SH-SY5Y (cell line): ENCODE measurements around the gene STAMBPL1.

Experiments used
- GATA2 ChIP-seq: IDR thresholded peaks from 2 replicates; pipeline ENCODE4 v1.6.1; 2011; ENCODE audit warnings: mild to moderate bottlenecking, low read depth, low read length
- GATA3 ChIP-seq: IDR thresholded peaks from 2 replicates; pipeline ENCODE4 v1.6.1; 2011; ENCODE audit warnings: low read depth, mild to moderate bottlenecking, low read length, moderate library complexity

DNA sequence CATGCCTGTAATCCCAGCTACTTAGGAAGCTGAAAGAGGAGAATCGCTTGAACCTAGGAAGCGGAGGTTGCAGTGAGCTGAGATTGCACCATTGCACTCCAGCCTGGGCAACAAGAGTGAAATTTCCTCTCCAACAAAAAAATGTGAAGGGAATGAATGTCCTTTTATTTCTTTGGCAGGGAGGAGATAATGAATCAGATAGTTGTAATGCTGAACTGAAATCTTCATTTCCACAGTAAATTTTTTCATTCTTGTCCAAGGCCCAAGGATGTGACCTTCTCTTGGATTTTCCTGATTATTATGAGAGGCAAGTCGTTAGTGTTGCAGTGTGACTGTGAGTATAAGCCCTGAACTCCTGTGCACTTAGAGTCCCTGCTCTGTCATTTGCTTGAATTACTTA lies 13.6 kb downstream of the STAMBPL1 start:
- TF ChIP-seq GATA2: no peak
- no peak for TF ChIP-seq GATA3
